ENCODE results near the gene HERC5. TPM values are rescaled to one million over a fixed set of nuclear protein-coding genes. Genes with fewer than 3 reads are reported as not detected.

The HERC5 gene
- total and polyA plus RNA-seq, 4 donors = 3.9 to 7.8 (median 5.4) TPM

DNA sequence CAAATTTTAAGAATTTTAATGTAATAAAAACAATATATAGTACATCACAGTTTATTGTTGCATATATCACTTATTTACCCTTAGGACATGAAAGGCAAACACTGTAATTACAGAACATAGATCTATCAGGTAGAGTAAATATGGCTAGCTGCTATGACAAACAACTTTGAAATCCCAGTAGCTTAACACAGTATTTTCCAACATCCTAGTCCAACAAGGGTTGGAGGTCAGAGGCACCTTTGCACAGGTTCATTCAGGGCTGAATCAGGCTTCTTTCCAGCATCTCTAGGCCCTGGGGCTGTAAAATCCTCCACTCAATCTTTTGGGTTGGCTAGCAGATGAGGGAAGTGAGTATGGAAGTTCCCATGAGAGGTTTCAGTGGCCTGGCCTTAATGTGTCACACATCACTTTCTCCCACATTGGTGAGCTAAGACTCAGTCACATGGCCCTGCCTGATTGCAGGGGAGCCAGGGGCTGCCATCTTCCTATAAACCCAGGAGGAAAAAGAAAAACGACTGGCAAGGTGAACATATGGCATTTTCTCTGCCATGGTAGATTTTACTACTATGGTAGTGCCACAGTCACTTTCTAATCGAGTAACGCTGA, 45.3 kb upstream of the HERC5 start:
- no peak overlapping the region for H3K4me3 ChIP-seq
- no peaks in the 10 kb centered on the region for H3K9me3 ChIP-seq (ENCODE audit: control insufficient read depth in 4 of 4, insufficient read depth in 3 of 4, low read length in 3 of 4)
- no peak for DNase-seq
- H3K4me1 ChIP-seq (ENCODE audit: control insufficient read depth in 5 of 5, insufficient read depth in 5 of 5, low read length in 5 of 5) = no peaks in the 10 kb centered on the region
- no peak for ATAC-seq (ENCODE audit: insufficient read depth, low FRiP score)
- WGBS, 2 donors = 92 to 96% methylated on average over 3 of the region's 3 CpGs
- H3K9ac ChIP-seq (ENCODE audit: insufficient read depth in 1 of 2, low read length in 2 of 2) = no peak overlapping the region
- peaks cover 0 to 20% (median 9%) of the 10 kb centered on the region in 4 donors for H3K36me3 ChIP-seq (ENCODE audit: control insufficient read depth in 4 of 4, insufficient read depth in 4 of 4, low read length in 4 of 4)
- TF ChIP-seq, protein P1, sequence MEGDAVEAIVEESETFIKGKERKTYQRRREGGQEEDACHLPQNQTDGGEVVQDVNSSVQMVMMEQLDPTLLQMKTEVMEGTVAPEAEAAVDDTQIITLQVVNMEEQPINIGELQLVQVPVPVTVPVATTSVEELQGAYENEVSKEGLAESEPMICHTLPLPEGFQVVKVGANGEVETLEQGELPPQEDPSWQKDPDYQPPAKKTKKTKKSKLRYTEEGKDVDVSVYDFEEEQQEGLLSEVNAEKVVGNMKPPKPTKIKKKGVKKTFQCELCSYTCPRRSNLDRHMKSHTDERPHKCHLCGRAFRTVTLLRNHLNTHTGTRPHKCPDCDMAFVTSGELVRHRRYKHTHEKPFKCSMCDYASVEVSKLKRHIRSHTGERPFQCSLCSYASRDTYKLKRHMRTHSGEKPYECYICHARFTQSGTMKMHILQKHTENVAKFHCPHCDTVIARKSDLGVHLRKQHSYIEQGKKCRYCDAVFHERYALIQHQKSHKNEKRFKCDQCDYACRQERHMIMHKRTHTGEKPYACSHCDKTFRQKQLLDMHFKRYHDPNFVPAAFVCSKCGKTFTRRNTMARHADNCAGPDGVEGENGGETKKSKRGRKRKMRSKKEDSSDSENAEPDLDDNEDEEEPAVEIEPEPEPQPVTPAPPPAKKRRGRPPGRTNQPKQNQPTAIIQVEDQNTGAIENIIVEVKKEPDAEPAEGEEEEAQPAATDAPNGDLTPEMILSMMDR (IDR thresholded peaks at IDR 0.05; ENCODE audit: control extremely low read depth, extremely low read depth) = no peak
- H3K27ac ChIP-seq (ENCODE audit: low read depth in 1 of 2, low read length in 1 of 2) = no peak overlapping the region
- H3K27me3 ChIP-seq (ENCODE audit: control insufficient read depth in 3 of 3, insufficient read depth in 3 of 3, low read length in 2 of 3) = no peaks in the 10 kb centered on the region

DNA sequence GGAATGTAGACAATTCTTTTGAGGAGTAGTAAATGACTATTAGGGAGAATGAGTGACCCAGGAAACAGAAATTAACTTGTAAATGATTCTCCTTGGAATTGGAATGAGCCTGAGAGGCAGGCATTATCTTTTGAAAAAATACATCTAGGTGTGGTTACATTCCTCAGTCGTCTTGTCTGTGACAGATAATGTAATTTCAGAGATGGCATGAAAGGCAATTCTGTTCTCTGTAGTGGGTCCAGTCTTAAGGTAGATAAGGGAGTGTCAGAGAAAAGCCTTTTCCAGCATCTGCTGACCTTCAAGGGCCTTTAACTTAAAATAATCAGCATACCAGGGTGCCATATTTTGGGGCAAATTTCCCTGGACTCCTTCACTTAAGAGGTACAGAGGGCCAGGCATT, 43.1 kb upstream of the HERC5 start:
- ATAC-seq (ENCODE audit: insufficient read depth, low FRiP score) (no peak), DNase-seq (no peak)
- Histone ChIP-seq H3K27me3 (ENCODE audit: control insufficient read depth in 3 of 3, insufficient read depth in 3 of 3, low read length in 2 of 3) (no peaks in the 10 kb centered on the region), H3K27ac (ENCODE audit: low read depth in 1 of 2, low read length in 1 of 2) (no peak overlapping the region), H3K36me3 (ENCODE audit: control insufficient read depth in 4 of 4, insufficient read depth in 4 of 4, low read length in 4 of 4) (peaks cover 0 to 17% (median 9%) of the 10 kb centered on the region in 4 donors), H3K4me1 (ENCODE audit: control insufficient read depth in 5 of 5, insufficient read depth in 5 of 5, low read length in 5 of 5) (no peaks in the 10 kb centered on the region), H3K9me3 (ENCODE audit: control insufficient read depth in 4 of 4, insufficient read depth in 3 of 4, low read length in 3 of 4) (no peaks in the 10 kb centered on the region), H3K4me3 (no peak overlapping the region), H3K9ac (ENCODE audit: insufficient read depth in 1 of 2, low read length in 2 of 2) (no peak overlapping the region)
- TF ChIP-seq, protein P1 (IDR thresholded peaks at IDR 0.05; ENCODE audit: control extremely low read depth, extremely low read depth) = no peak
- 78 to 85% methylated on average over 1 of the region's 1 CpG for WGBS, 2 donors

DNA sequence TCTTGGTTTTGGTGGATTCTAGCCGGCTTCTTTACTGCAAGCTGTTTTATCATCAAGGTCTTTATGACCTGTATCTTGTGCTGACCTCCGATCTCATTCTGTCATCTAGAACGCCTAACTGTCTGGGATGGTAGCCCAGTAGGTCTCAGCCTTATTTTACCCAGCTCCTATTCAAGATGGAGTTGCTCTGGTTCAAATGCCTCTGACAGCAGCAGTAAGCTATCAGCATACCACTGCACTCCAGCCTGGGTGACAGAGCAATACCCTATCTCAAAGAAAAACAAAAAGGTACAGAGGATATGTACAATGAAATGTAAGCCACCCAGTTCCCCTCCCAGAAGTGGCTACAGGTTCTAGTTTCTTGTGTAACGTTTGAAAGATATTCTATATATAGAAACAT, 42.2 kb upstream of the HERC5 start:
- DNase-seq (no peak), ATAC-seq (ENCODE audit: insufficient read depth, low FRiP score) (no peak)
- H3K9me3 ChIP-seq (ENCODE audit: control insufficient read depth in 4 of 4, insufficient read depth in 3 of 4, low read length in 3 of 4) = no peaks in the 10 kb centered on the region
- H3K9ac ChIP-seq (ENCODE audit: insufficient read depth in 1 of 2, low read length in 2 of 2) = no peak overlapping the region
- H3K27me3 ChIP-seq (ENCODE audit: control insufficient read depth in 3 of 3, insufficient read depth in 3 of 3, low read length in 2 of 3) = no peaks in the 10 kb centered on the region
- 88 to 89% methylated on average over 4 of the region's 4 CpGs for WGBS, 2 donors
- H3K27ac ChIP-seq (ENCODE audit: low read depth in 1 of 2, low read length in 1 of 2) = no peak overlapping the region
- H3K4me3 ChIP-seq = no peak overlapping the region
- H3K36me3 ChIP-seq (ENCODE audit: control insufficient read depth in 4 of 4, insufficient read depth in 4 of 4, low read length in 4 of 4) = peaks cover 0 to 15% (median 9%) of the 10 kb centered on the region in 4 donors
- no peaks in the 10 kb centered on the region for H3K4me1 ChIP-seq (ENCODE audit: control insufficient read depth in 5 of 5, insufficient read depth in 5 of 5, low read length in 5 of 5)
- TF ChIP-seq, protein P1 (IDR thresholded peaks at IDR 0.05; ENCODE audit: control extremely low read depth, extremely low read depth) = no peak

DNA sequence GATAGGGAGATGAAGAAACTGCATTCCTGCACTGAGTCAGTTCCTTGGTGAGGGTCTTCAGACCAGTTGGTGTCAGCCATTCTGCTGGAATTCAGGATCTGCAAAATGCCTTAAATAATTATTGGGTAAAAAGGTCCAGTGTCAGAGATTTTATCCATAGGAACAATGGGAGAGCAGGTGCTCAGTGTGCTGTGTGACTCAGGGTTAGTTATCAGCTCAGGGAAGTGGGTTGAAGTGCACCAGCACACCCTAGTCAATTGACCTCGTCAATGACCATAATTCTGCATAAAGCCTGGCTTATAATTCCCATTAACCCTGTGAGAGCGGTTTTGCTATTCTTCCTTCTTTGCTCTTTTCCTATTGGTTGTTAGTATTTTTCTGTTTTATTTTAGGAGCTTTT, 40.9 kb upstream of the HERC5 start:
- Histone ChIP-seq H3K9me3 (ENCODE audit: control insufficient read depth in 4 of 4, insufficient read depth in 3 of 4, low read length in 3 of 4) (no peaks in the 10 kb centered on the region), H3K36me3 (ENCODE audit: control insufficient read depth in 4 of 4, insufficient read depth in 4 of 4, low read length in 4 of 4) (peaks cover 0 to 15% (median 7%) of the 10 kb centered on the region in 4 donors), H3K4me1 (ENCODE audit: control insufficient read depth in 5 of 5, insufficient read depth in 5 of 5, low read length in 5 of 5) (no peaks in the 10 kb centered on the region), H3K4me3 (no peak overlapping the region), H3K27ac (ENCODE audit: low read depth in 1 of 2, low read length in 1 of 2) (no peak overlapping the region), H3K9ac (ENCODE audit: insufficient read depth in 1 of 2, low read length in 2 of 2) (no peak overlapping the region), H3K27me3 (ENCODE audit: control insufficient read depth in 3 of 3, insufficient read depth in 3 of 3, low read length in 2 of 3) (no peaks in the 10 kb centered on the region)
- no peak for ATAC-seq (ENCODE audit: insufficient read depth, low FRiP score)
- no peak for DNase-seq
- TF ChIP-seq, protein P1 (IDR thresholded peaks at IDR 0.05; ENCODE audit: control extremely low read depth, extremely low read depth) = no peak
- 87 to 93% methylated on average over 2 of the region's 2 CpGs for WGBS, 2 donors

Measured in lung (tissue), 12 donors.